Neural cell (in vitro differentiated cells): ENCODE measurements around the gene SVEP1. TPM values are rescaled to one million over a fixed set of nuclear protein-coding genes. Genes with fewer than 3 reads are reported as not detected.

ENCODE experiments used
- H2AFZ ChIP-seq: fragments of 200-600, 300-800 bp; sonication (generic), shearing (Covaris generic); 2 replicates; pipeline ENCODE4 v1.6.0; 2014; ENCODE audit warnings: low read depth, mild to moderate bottlenecking, antibody characterized with exemption, low read length, moderate library complexity
- H3F3A ChIP-seq: fragments of 200-600 bp; shearing (Covaris generic); 2 replicates; pipeline ENCODE4 v1.6.1; 2016; ENCODE audit warnings: mild to moderate bottlenecking, moderate library complexity, mixed read lengths, antibody characterized with exemption, low read length; ENCODE audit not compliant: insufficient read depth, poor library complexity, severe bottlenecking
- H3K27ac ChIP-seq: fragments of 200-600, 300-800 bp; sonication (generic), shearing (Covaris generic); 2 replicates; pipeline ENCODE4 v1.5.1; 2014; ENCODE audit warnings: mild to moderate bottlenecking, low read length, moderate library complexity
- H3K27me3 ChIP-seq: fragments of 300-800, 200-600 bp; sonication (generic), shearing (Covaris generic); 2 replicates; pipeline ENCODE4 v1.6.0; 2014; ENCODE audit warnings: mild to moderate bottlenecking, low read depth, low read length, moderate library complexity; ENCODE audit not compliant: insufficient read depth
- H3K36me3 ChIP-seq: fragments of 300-800, 200-600 bp; sonication (generic), shearing (Covaris generic); 2 replicates; pipeline ENCODE4 v1.5.1; 2014; ENCODE audit warnings: mild to moderate bottlenecking, antibody characterized with exemption, low read length, moderate library complexity; ENCODE audit not compliant: insufficient read depth
- H3K4me2 ChIP-seq: fragments of 300-800, 200-600 bp; sonication (generic), shearing (Covaris generic); 2 replicates; pipeline ENCODE4 v1.6.0; 2014; ENCODE audit warnings: mild to moderate bottlenecking, low read length
- H3K4me3 ChIP-seq: fragments of 300-800, 200-600 bp; sonication (generic), shearing (Covaris generic); 2 replicates; pipeline ENCODE4 v1.5.1; 2014; ENCODE audit warnings: mild to moderate bottlenecking, low read length, moderate library complexity
- H3K79me2 ChIP-seq: fragments of 200-600 bp; shearing (Covaris generic); replicated peaks from 2 replicates; pipeline ENCODE4 v1.6.0; 2014; ENCODE audit warnings: mild to moderate bottlenecking, low read length, moderate library complexity; ENCODE audit not compliant: insufficient read depth
- H3K9ac ChIP-seq: fragments of 300-800, 200-600 bp; sonication (generic), shearing (Covaris generic); 2 replicates; pipeline ENCODE4 v1.6.1; 2016; ENCODE audit warnings: mild to moderate bottlenecking, low read length, mixed read lengths
- H3K9me2 ChIP-seq: fragments of 200-600 bp; shearing (Covaris generic); 2 replicates; pipeline ENCODE4 v1.6.1; 2016; ENCODE audit warnings: mild to moderate bottlenecking, low read length, mixed read lengths; ENCODE audit not compliant: insufficient read depth
- H3K9me3 ChIP-seq: fragments of 200-600, 300-800 bp; sonication (generic), shearing (Covaris generic); 2 replicates; pipeline ENCODE4 v1.6.1; 2016; ENCODE audit warnings: mild to moderate bottlenecking, mixed run types, low read length, moderate library complexity, mixed read lengths
- H4K20me1 ChIP-seq: fragments of 200-600 bp; shearing (Covaris generic); 2 replicates; pipeline ENCODE4 v1.6.1; 2016; ENCODE audit warnings: mild to moderate bottlenecking, mixed run types; ENCODE audit not compliant: insufficient read depth
- EP300 ChIP-seq: fragments of 450-650 bp; conservative IDR thresholded peaks from 2 replicates; pipeline ENCODE4 v1.6.1; 2014; ENCODE audit warnings: antibody characterized with exemption, mild to moderate bottlenecking, moderate library complexity; ENCODE audit not compliant: poor library complexity, severe bottlenecking
- EZH2 ChIP-seq: fragments of 200-600, 300-800 bp; shearing (Covaris generic), sonication (generic); IDR thresholded peaks from 2 replicates; pipeline ENCODE4 v1.6.1; 2014; ENCODE audit warnings: antibody characterized with exemption, low read length, borderline replicate concordance, mild to moderate bottlenecking; ENCODE audit not compliant: insufficient read depth, poor library complexity, severe bottlenecking
- MXI1 ChIP-seq: fragments of 450-650 bp; conservative IDR thresholded peaks from 2 replicates; pipeline ENCODE4 v1.6.1; 2014; ENCODE audit warnings: antibody characterized with exemption, mild to moderate bottlenecking; ENCODE audit not compliant: poor library complexity, severe bottlenecking
- POLR2AphosphoS5 ChIP-seq: IDR thresholded peaks from 2 replicates; pipeline ENCODE4 v1.6.1; 2012
- RAD21 ChIP-seq: fragments of 450-650 bp; conservative IDR thresholded peaks from 2 replicates; pipeline ENCODE4 v1.6.1; 2014; ENCODE audit warnings: antibody characterized with exemption, mild to moderate bottlenecking, moderate library complexity
- REST ChIP-seq: IDR thresholded peaks from 2 replicates; pipeline ENCODE4 v1.6.1; 2012; ENCODE audit warnings: borderline replicate concordance
- SMC3 ChIP-seq: fragments of 450-650 bp; conservative IDR thresholded peaks from 2 replicates; pipeline ENCODE4 v1.6.1; 2014; ENCODE audit warnings: antibody characterized with exemption, mild to moderate bottlenecking, moderate library complexity; ENCODE audit not compliant: poor library complexity
- TAF1 ChIP-seq: IDR thresholded peaks from 2 replicates; pipeline ENCODE4 v1.6.1; 2012; ENCODE audit warnings: low read depth
- polyA plus RNA-seq: library from polyadenylated mRNA; depleted of rRNA; stranded (reverse); fragments of >200 nt; gene quantifications from 2 replicates; pipeline ENCODE4 v1.2.3, GENCODE V29; 2014
- TF ChIP-seq, protein P1 (sequence below): fragments of 450-650 bp; IDR thresholded peaks from 2 replicates; pipeline ENCODE4 v1.5.1; 2014; ENCODE audit warnings: antibody characterized with exemption, mild to moderate bottlenecking, moderate library complexity; ENCODE audit not compliant: poor library complexity, severe bottlenecking

Gene SVEP1
- polyA plus RNA-seq, 1 donor from 2014 or later, result 0.10 TPM

GRCh38 chr9:110590816-110591215, 11.3 kb upstream of the SVEP1 start:
- no peak overlapping the region for H3K4me3 ChIP-seq
- no peaks in the 10 kb centered on the region for H3K27me3 ChIP-seq
- H2AFZ ChIP-seq, result no peak overlapping the region
- no peaks in the 10 kb centered on the region for H3K79me2 ChIP-seq
- no peaks in the 10 kb centered on the region for H3K9me2 ChIP-seq
- H3K9ac ChIP-seq, result no peak overlapping the region
- H4K20me1 ChIP-seq, result no peaks in the 10 kb centered on the region
- H3K36me3 ChIP-seq, result no peaks in the 10 kb centered on the region
- H3K9me3 ChIP-seq, result no peaks in the 10 kb centered on the region
- H3K4me2 ChIP-seq, result no peak overlapping the region
- TF ChIP-seq TAF1 (no peak), POLR2AphosphoS5 (no peak), MXI1 (no peak), EZH2 (no peak), EP300 (no peak), REST (no peak), RAD21 (no peak), SMC3 (no peak)
- TF ChIP-seq, protein P1, sequence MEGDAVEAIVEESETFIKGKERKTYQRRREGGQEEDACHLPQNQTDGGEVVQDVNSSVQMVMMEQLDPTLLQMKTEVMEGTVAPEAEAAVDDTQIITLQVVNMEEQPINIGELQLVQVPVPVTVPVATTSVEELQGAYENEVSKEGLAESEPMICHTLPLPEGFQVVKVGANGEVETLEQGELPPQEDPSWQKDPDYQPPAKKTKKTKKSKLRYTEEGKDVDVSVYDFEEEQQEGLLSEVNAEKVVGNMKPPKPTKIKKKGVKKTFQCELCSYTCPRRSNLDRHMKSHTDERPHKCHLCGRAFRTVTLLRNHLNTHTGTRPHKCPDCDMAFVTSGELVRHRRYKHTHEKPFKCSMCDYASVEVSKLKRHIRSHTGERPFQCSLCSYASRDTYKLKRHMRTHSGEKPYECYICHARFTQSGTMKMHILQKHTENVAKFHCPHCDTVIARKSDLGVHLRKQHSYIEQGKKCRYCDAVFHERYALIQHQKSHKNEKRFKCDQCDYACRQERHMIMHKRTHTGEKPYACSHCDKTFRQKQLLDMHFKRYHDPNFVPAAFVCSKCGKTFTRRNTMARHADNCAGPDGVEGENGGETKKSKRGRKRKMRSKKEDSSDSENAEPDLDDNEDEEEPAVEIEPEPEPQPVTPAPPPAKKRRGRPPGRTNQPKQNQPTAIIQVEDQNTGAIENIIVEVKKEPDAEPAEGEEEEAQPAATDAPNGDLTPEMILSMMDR, result no peak
- no peaks in the 10 kb centered on the region for H3F3A ChIP-seq
- no peak overlapping the region for H3K27ac ChIP-seq

DNA sequence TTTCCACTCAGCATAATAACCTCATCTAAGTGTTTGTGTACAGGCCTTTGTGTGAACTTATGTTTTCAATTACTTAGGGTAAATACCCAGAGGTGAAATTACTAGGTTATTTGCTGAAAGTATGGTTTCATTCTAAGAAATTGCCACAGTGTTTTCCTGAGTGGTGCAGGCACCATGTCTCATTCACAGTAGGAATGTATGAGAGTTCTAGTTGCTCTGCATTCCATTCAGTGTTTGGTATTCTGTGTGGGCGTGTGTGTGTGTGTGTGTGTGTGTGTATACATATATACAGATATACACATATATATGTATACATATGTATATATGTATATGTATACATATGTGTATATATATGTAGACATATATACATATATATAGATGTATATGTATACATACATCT, 8.8 kb upstream of the SVEP1 start:
- Histone ChIP-seq H3K4me3 (no peak overlapping the region), H2AFZ (no peak overlapping the region), H3K9me2 (no peaks in the 10 kb centered on the region), H3K27ac (no peak overlapping the region), H3K36me3 (no peaks in the 10 kb centered on the region), H4K20me1 (no peaks in the 10 kb centered on the region), H3K9ac (no peak overlapping the region), H3F3A (no peaks in the 10 kb centered on the region), H3K27me3 (no peaks in the 10 kb centered on the region), H3K9me3 (no peaks in the 10 kb centered on the region), H3K79me2 (no peaks in the 10 kb centered on the region), H3K4me2 (no peak overlapping the region)
- TF ChIP-seq TAF1, result no peak
- TF ChIP-seq EP300, result no peak
- no peak for TF ChIP-seq EZH2
- TF ChIP-seq POLR2AphosphoS5, result no peak
- no peak for TF ChIP-seq MXI1
